IMR-90 (cell line): ENCODE measurements around the gene SCML2. TPM values are rescaled to one million over a fixed set of nuclear protein-coding genes. Genes with fewer than 3 reads are reported as not detected.

Experiments used
- ATAC-seq: fragments of 200-7000 bp; cut with Tn5 transposase; 2 replicates; pipeline ENCODE4 v1.9.1; 2020; ENCODE audit warnings: low read depth, mild to moderate bottlenecking, moderate library complexity
- BruUV-seq: library from RNA; stranded (reverse); fragments of 400-500 nt; replicated peaks from 2 replicates; lab custom pipeline; 2021; lab: Mats Ljungman, UMichigan
- CTCF ChIA-PET: fragments of 300-600 bp; formaldehyde crosslinking; extraction: SDS; loops from one replicate; lab custom pipeline; 2021; ENCODE audit warnings: antibody characterized with exemption; lab: Yijun Ruan, JAX
- POLR2A ChIA-PET: fragments of 300-600 bp; sonication (Branson Sonifier 250); formaldehyde crosslinking; loops from one replicate; lab custom pipeline; 2022; ENCODE audit warnings: antibody characterized with exemption; ENCODE audit not compliant: unreplicated experiment; lab: Charles Lee
- DNase-seq: peaks from one replicate; pipeline ENCODE4 v3.0.0; 2013
- H2AFZ ChIP-seq: replicated peaks from 2 replicates; pipeline ENCODE3; 2013; ENCODE audit warnings: low read length, mild to moderate bottlenecking; ENCODE audit not compliant: poor library complexity
- H2AK5ac ChIP-seq: 2 replicates; pipeline ENCODE4 v1.6.1; 2013; ENCODE audit warnings: low read depth, low read length, inconsistent platforms
- H2AK9ac ChIP-seq: replicated peaks from 2 replicates; pipeline ENCODE3; 2013; ENCODE audit warnings: mild to moderate bottlenecking, low read depth, low read length, moderate library complexity; ENCODE audit not compliant: poor library complexity
- H2BK120ac ChIP-seq: 2 replicates; pipeline ENCODE4 v1.6.1; 2013; ENCODE audit warnings: low read depth, low read length, inconsistent platforms
- H2BK15ac ChIP-seq: 3 replicates; pipeline ENCODE4 v1.6.1; 2013; ENCODE audit warnings: low read depth, low read length, inconsistent platforms
- H2BK20ac ChIP-seq: 2 replicates; pipeline ENCODE4 v1.6.1; 2013; ENCODE audit warnings: low read depth, mild to moderate bottlenecking, inconsistent platforms, low read length, moderate library complexity
- H2BK5ac ChIP-seq: 2 replicates; pipeline ENCODE4 v1.6.1; 2013; ENCODE audit warnings: mild to moderate bottlenecking, low read depth, low read length, inconsistent platforms; ENCODE audit not compliant: poor library complexity, severe bottlenecking
- H3K14ac ChIP-seq: replicated peaks from 2 replicates; pipeline ENCODE4 v1.6.1; 2013; ENCODE audit warnings: low read depth, low read length, inconsistent platforms
- H3K18ac ChIP-seq: 2 replicates; pipeline ENCODE4 v1.6.1; 2013; ENCODE audit warnings: low read depth, low read length, control low read depth
- H3K23ac ChIP-seq: 2 replicates; pipeline ENCODE4 v1.6.1; 2013; ENCODE audit warnings: low read depth, low read length, inconsistent platforms
- H3K27ac ChIP-seq: 2 replicates; pipeline ENCODE4 v1.5.1; 2013; ENCODE audit warnings: mild to moderate bottlenecking, control low read depth, low read length; ENCODE audit not compliant: insufficient read depth
- H3K27me3 ChIP-seq: 2 replicates; pipeline ENCODE4 v1.6.1; 2013; ENCODE audit warnings: low read length; ENCODE audit not compliant: control insufficient read depth, insufficient read depth
- H3K36me3 ChIP-seq: 2 replicates; pipeline ENCODE4 v1.6.1; 2013; ENCODE audit warnings: low read length, mixed read lengths; ENCODE audit not compliant: control insufficient read depth, insufficient read depth
- H3K4ac ChIP-seq: 2 replicates; pipeline ENCODE4 v1.6.1; 2013; ENCODE audit warnings: low read depth, low read length, inconsistent platforms
- H3K4me1 ChIP-seq: 2 replicates; pipeline ENCODE4 v1.6.1; 2013; ENCODE audit warnings: low read length, mixed read lengths; ENCODE audit not compliant: control insufficient read depth, insufficient read depth
- H3K4me2 ChIP-seq: 2 replicates; pipeline ENCODE4 v1.6.1; 2013; ENCODE audit warnings: low read depth, mild to moderate bottlenecking, control low read depth, low read length, moderate library complexity
- H3K4me3 ChIP-seq: 2 replicates; pipeline ENCODE4 v1.5.1; 2013; ENCODE audit warnings: low read depth, mild to moderate bottlenecking, control low read depth, low read length, moderate library complexity; ENCODE audit not compliant: insufficient read depth
- H3K56ac ChIP-seq: 2 replicates; pipeline ENCODE4 v1.6.1; 2013; ENCODE audit warnings: low read length, inconsistent platforms; ENCODE audit not compliant: insufficient read depth; ENCODE audit errors: extremely low read depth
- H3K79me1 ChIP-seq, 2 experiments: 2 replicates each; pipeline ENCODE4 v1.6.1; 2013; ENCODE audit warnings: low read length in 2 of 2, inconsistent platforms in 1 of 2, low read depth in 1 of 2
- H3K9ac ChIP-seq: 2 replicates; pipeline ENCODE4 v1.6.1; 2013; ENCODE audit warnings: low read depth, low read length, control low read depth
- H3K9me1 ChIP-seq: 2 replicates; pipeline ENCODE4 v1.6.1; 2013; ENCODE audit warnings: low read length, inconsistent platforms; ENCODE audit not compliant: insufficient read depth
- H3K9me3 ChIP-seq: 2 replicates; pipeline ENCODE4 v1.6.1; 2013; ENCODE audit warnings: low read length; ENCODE audit not compliant: control insufficient read depth, insufficient read depth
- H4K20me1 ChIP-seq: 2 replicates; pipeline ENCODE4 v1.6.1; 2013; ENCODE audit warnings: low read length, inconsistent platforms; ENCODE audit not compliant: insufficient read depth
- H4K5ac ChIP-seq: 2 replicates; pipeline ENCODE4 v1.6.1; 2013; ENCODE audit warnings: mild to moderate bottlenecking, low read depth, low read length, control low read depth
- H4K8ac ChIP-seq, 2 experiments: 2 replicates each; pipeline ENCODE4 v1.6.1; 2013; ENCODE audit warnings: low read depth in 2 of 2, low read length in 2 of 2, control low read depth in 1 of 2, inconsistent platforms in 1 of 2
- H4K91ac ChIP-seq: 2 replicates; pipeline ENCODE4 v1.6.1; 2013; ENCODE audit warnings: low read depth, low read length, inconsistent platforms; ENCODE audit not compliant: insufficient read depth
- BHLHE40 ChIP-seq: fragments of 150-350 bp; IDR thresholded peaks from 2 replicates; pipeline ENCODE4 v1.6.1; 2016; ENCODE audit warnings: mild to moderate bottlenecking, low read depth, low read length
- CTCF ChIP-seq: conservative IDR thresholded peaks from 2 replicates; pipeline ENCODE4 v1.5.1; 2012; ENCODE audit warnings: mild to moderate bottlenecking, low read depth, low read length, improper control_type of control experiment
- MAFK ChIP-seq: IDR thresholded peaks from 2 replicates; pipeline ENCODE4 v1.6.1; 2012; ENCODE audit warnings: low read depth, low read length, improper control_type of control experiment
- MAZ ChIP-seq: IDR thresholded peaks from 2 replicates; pipeline ENCODE4 v1.6.1; 2012; ENCODE audit warnings: low read depth, mild to moderate bottlenecking, low read length, improper control_type of control experiment, moderate library complexity, borderline replicate concordance
- NFE2L2 ChIP-seq: fragments of 150-350 bp; IDR thresholded peaks from 2 replicates; pipeline ENCODE4 v1.6.1; 2016; ENCODE audit warnings: low read depth, mild to moderate bottlenecking, low read length
- RCOR1 ChIP-seq: IDR thresholded peaks from 2 replicates; pipeline ENCODE4 v1.6.1; 2012; ENCODE audit warnings: mild to moderate bottlenecking, low read length, improper control_type of control experiment; ENCODE audit not compliant: insufficient replicate concordance
- RFX5 ChIP-seq: IDR thresholded peaks from 2 replicates; pipeline ENCODE4 v1.8.0; 2012; ENCODE audit warnings: low read depth, mild to moderate bottlenecking, low read length, moderate library complexity
- WGBS, 2 experiments: methylation state at CpG; one replicate each; pipeline versions ENCODE4 v1.1.5 to v1.1.7; 2013; ENCODE audit warnings: missing lambda C conversion rate in 2 of 2; ENCODE audit not compliant: insufficient read length in 1 of 2; ENCODE audit errors: extremely low coverage in 2 of 2; 5-methylcytosine and 5-hydroxymethylcytosine counted together
- dilution Hi-C: fragments of 300-500 bp; cut with HindIII; formaldehyde crosslinking; loops from one replicate; pipeline ENCODE4 v1.14.3; 2018; ENCODE audit warnings: low sequenced_read_pairs; ENCODE audit not compliant: unreplicated experiment
- in situ Hi-C: fragments of 300-500 bp; cut with MboI; formaldehyde crosslinking; loops from 3 replicates; pipeline ENCODE4 v1.14.3; 2019; ENCODE audit warnings: low sequenced_read_pairs, inconsistent platforms, mixed read lengths
- intact Hi-C: fragments of 100-400 bp; cut with micrococcal nuclease; formaldehyde crosslinking; loops from 2 replicates; pipeline ENCODE4 v1.10.0; 2022
- polyA plus RNA-seq, 3 experiments: library from polyadenylated mRNA; depleted of rRNA; stranded (reverse); fragments of >200 nt; gene quantifications; 2 replicates each; pipeline ENCODE4 v1.2.3, GENCODE V29; 2012; ENCODE audit warnings: low replicate concordance in 1 of 3
- total RNA-seq: library from RNA; depleted of rRNA; stranded (reverse); fragments of >200 nt; gene quantifications from 2 replicates; pipeline ENCODE4 v1.2.3, GENCODE V29; 2012

Gene SCML2
- total and polyA plus RNA-seq, 2 of the 4 experiments (the other 2 are of a cell fraction), result 1.3 to 1.7 TPM

GRCh38 chrX:18271309-18271708, 83.2 kb downstream of the SCML2 start:
- CTCF ChIA-PET, result no interaction called here
- POLR2A ChIA-PET, result no interaction called here
- no CpG with 5 or more reads among the region's 2 CpGs for WGBS, 2 experiments

More at GRCh38 chrX:18271309-18271708, 83.2 kb downstream of the SCML2 start:
- no peak overlapping the region for H2AFZ ChIP-seq
- BruUV-seq, result no TSS peak
- no peak overlapping the region for H3K56ac ChIP-seq
- TF ChIP-seq NFE2L2 (no peak), BHLHE40 (no peak), CTCF (no peak), RCOR1 (no peak), MAZ (no peak), RFX5 (no peak), MAFK (no peak)
- no peak overlapping the region for H2AK9ac ChIP-seq
- H3K27ac ChIP-seq, result no peak overlapping the region
- H3K27me3 ChIP-seq, result no peaks in the 10 kb centered on the region
- in situ Hi-C loops, result no loop called here
- no peaks in the 10 kb centered on the region for H3K9me1 ChIP-seq
- ATAC-seq (no peak), DNase-seq (no peak)
- intact Hi-C loops, result no loop called here
- H4K91ac ChIP-seq, result no peak overlapping the region
- H3K4ac ChIP-seq, result no peak overlapping the region
- no peaks in the 10 kb centered on the region for H3K79me1 ChIP-seq
- no peak overlapping the region for H3K18ac ChIP-seq
- no peak overlapping the region for H3K9ac ChIP-seq
- no peak overlapping the region for H2BK120ac ChIP-seq
- H3K4me3 ChIP-seq, result no peak overlapping the region
- dilution Hi-C loops, result no loop called here
- no peak overlapping the region for H2BK5ac ChIP-seq
- H4K8ac ChIP-seq, result no peak overlapping the region
- no peaks in the 10 kb centered on the region for H4K20me1 ChIP-seq
- H2AK5ac ChIP-seq, result no peak overlapping the region
- no peak overlapping the region for H3K4me2 ChIP-seq
- no peaks in the 10 kb centered on the region for H3K9me3 ChIP-seq
- H3K4me1 ChIP-seq, result no peaks in the 10 kb centered on the region
- H3K36me3 ChIP-seq, result no peaks in the 10 kb centered on the region
- no peak overlapping the region for H2BK20ac ChIP-seq
- no peak overlapping the region for H3K23ac ChIP-seq
- no peak overlapping the region for H3K14ac ChIP-seq
- H2BK15ac ChIP-seq, result no peak overlapping the region
- H4K5ac ChIP-seq, result no peak overlapping the region
